Adrenal gland (tissue), 5 donors: ENCODE results near the gene CDK16.

Experiments used
- CTCF ChIP-seq, 6 experiments: fragments of 450-650 bp in 4 of 6; fragments of 200-600 bp in 2 of 6; sonication (generic) in 1 of 6; IDR thresholded peaks; 1 replicate in 5 of 6; 2 replicates in 1 of 6; pipeline versions ENCODE4 v1.5.1 to v1.8.0; 2016 to 2021; ENCODE audit warnings: antibody characterized with exemption in 6 of 6, mild to moderate bottlenecking in 2 of 6, moderate library complexity in 1 of 6
- POLR2A ChIP-seq, 2 donors: fragments of 450-650 bp; IDR thresholded peaks; one replicate each; pipeline ENCODE4 v1.6.1; 2017; ENCODE audit warnings: antibody characterized with exemption in 2 of 2, mild to moderate bottlenecking in 2 of 2, moderate library complexity in 1 of 2
- donor health status: DM: no; HTN: no; CAD: no.

DNA sequence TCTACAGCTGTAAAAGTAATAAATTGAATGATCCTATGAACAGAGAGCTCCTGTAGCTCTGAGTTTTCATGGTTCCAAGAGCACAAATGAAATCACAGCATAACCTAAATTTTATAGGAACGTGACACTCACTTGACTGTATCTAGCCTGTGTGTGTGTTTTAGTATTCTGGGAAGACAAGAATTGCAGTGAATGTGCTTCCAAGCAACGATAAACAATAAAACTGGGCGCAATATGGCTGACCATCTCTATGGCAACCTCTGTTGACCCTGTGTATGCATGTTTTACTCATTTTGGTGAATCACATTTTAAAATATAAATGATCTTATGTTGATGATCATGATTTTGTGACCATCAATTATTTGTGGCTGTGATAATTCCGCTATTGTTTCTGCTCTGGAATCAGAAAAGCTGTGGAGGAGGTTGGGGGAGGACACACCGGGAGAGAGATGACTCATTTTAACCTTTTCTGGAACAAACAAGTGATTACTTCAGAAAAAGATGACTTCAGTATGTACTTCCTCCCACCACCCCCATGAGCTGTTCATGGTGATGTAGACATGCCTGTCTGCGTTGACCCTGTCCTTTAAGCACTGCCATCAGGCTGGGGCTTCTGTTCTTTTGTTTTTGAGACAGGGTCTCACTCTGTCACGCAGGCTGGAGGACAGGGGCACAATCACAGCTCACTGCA, 46.1 kb downstream of the CDK16 start:
- TF ChIP-seq CTCF (IDR thresholded peaks at IDR 0.05) (no peak), POLR2A (IDR thresholded peaks at IDR 0.05) (no peak)
